ENCODE measurements around the gene TRIM38.
"Not testable (repeated sequence)": the region's sequence is repeated elsewhere in the genome, so short reads cannot be mapped to it uniquely, and the experiment has no call there.

Gene TRIM38

GRCh38 chr6:25972902-25973301 is 10.3 kb downstream of the TRIM38 start:
- DNase-seq: no peak

DNA sequence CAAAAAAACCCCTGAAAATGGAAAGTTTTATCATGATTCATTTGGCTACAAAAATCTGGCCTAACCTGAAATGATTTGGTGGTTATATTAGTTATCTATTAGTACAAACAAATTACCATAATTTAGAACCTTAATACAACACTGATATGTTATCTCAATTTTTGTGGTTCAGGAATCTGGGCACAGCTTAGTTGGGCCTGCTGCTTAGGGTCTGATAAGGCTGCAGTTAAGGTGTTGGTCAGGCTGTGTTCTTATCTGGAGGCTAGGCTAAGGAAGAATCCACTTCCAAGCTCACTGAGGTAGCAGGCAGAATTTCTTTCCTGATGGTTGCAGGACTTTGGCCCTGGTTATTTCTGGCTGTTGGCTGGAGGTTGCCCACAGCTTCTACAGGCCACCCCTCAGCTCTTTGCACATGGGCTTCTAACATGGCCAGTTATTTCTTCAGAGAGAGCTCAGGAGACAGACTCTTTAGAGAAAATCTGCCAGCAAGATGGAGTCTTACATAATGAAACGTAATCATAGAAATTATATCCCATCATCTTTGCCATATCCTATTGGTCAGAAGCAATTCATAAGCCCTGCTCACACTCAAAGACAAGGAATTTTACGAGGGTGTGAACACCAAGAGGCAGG is 11.4 kb downstream of the TRIM38 start:
- no peak for DNase-seq

DNA sequence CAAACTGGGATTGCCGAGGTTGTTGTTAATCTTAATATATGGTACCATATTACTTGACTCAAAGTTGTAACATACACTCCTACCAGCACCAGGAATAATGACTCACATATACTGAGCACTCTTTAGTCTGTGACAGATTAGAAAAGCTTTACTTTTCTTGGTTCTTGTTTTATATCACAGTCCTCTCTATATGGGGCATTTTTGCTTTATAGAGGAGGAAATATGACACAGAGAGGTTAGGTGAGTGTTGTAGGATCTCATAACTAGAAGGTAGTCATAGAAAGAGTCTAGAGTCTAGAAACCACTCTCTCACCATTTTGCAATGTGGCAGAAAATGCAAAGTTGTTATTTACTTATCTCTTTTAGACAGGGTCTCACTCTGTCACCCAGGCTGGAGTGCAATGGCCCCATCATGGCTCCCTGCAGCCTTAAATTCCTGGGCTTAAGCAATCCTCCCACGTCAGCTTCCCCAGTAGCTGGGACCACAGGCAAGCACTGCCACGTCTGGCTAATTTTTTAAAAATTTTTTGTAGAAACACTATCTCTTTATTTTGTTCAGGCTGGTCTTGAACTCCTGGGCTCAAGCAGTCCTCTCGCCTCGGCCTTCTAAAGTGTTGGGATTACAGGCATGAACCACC is 13.4 kb downstream of the TRIM38 start:
- DNase-seq: no peak

DNA sequence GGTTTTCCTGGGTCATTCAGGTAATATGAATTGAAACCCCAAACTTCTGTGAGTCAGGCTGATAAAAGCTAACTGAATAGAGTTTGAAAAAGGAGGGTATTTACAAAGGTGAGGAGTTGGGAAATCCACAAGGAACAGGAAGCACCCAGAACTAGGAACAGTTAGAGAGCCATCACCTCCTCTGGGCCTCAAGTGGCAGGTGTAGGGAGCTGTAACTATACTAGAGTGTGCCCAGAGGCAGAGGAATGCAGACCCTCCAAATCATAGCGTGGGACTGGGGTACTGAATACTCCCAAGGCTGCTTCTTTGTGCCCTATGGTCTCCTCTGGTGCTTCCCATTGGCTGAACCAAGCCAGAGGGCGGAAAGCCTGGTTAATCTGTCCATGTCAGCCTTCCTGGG is 18.3 kb downstream of the TRIM38 start:
- no peak for DNase-seq

DNA sequence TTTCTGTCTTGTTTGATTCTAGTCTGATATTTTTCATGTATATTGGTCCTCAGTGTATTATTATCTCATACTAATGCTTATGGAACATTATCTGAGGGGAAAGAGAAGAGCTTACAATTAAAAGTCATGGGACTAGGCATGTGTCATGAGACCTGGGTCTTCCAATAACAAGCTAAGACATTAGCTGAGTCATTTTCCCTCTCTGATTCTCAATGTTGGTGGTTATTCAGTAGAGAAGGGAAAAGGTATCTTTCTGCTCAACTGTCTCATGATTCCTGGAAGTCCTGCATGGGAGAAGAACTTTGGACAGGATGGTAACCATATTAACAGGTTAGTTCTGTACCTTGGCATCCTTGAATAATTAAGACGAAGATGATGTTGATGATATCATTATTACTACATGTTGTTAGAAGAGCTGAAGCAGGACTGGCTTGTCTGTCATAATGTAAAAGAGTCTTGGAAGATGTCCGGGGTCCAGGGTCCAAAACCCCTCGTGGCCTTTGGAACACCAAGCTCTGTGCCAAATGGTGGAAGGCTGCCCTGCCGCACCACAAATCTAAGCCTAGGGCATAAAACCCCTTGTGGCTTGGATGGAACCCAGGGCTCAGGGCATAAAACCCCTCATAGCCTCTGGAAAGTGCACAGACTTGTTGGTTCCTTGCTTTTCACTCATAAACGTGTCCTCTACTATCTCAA is 19.1 kb downstream of the TRIM38 start:
- no peak for DNase-seq

DNA sequence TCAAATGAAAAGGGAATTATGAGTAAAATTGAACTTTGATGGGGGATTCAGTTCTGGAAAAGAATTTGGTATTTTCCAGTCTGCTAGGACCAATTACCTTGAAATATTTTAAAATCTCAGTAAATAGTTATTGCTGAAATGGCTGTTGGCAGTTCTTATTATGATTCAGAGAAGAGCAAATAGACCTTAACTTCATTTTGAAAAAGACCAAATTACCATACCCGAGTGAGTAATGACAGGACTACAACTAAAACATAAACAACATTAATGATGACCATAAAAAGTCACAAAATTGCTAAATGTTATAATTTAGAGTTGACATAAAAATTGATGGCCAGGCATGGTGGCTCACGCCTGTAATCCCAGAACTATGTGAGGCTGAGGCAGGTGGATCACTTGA is 21.7 kb downstream of the TRIM38 start:
- no peak for DNase-seq

GRCh38 chr6:25987845-25988244 is 25.2 kb downstream of the TRIM38 start:
- DNase-seq: no peak

GRCh38 chr6:25990172-25990873 is 27.7 kb downstream of the TRIM38 start:
- DNase-seq: no peak

- peak; percentile 14 to 37 for DNase-seq
These were observed 29.3 kb downstream of the TRIM38 start for GRCh38 chr6:25991785-25992412.

DNA sequence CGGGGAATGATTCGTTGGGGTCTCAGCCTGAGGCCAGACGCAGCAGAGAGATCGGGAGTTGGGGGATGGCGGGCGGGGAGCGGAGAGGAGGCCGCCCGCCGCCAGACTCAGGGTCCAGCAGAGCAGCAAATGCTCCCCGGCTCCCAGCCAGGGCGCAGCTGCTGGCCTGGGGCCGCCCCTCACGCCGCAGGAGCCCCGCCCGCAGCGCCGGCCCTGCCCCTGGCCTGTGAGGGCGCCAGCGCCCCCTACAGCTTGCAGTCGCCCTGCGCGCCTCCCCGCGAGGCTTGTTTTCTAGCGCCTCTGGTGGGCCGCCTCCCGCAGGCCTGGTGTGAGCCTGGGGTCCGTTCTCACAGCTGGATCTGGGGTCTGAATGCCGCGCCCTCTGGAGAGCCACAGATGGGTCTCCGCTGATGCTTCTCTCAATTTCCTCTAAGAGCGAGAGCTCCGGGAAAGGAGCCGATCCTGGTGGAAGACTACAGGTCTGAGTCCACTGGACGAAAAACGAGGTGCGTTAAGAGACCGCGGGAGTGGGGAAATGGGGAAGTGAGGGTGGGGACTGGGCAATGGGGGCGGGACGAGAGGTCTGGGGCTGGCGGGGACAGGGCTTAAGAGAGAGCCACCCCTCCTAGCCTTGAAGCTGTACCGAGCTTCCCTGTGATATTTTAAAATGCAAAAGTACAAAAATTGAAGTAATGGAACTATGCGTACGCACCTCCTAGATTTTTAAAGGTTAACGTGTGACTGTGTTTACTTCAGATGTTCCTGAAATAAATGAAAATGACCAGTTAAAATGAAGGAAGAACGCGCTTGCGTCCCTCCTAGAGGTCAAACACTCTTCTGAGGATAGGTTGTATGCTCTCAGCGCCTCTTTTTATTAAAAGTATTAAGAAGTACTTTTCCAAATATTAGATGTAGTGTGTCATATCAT is 30.1 kb downstream of the TRIM38 start:
- DNase-seq: peak; percentile 96 to 98

GRCh38 chr6:25993341-25993684 is 30.7 kb downstream of the TRIM38 start:
- not testable (repeated sequence) for DNase-seq

GRCh38 chr6:25995507-25995906 is 32.9 kb downstream of the TRIM38 start:
- no peak for DNase-seq

- DNase-seq: no peak
These were observed 35.3 kb downstream of the TRIM38 start for GRCh38 chr6:25997921-25998320.

- DNase-seq: no peak
These were observed 35.8 kb downstream of the TRIM38 start for GRCh38 chr6:25998379-25998778.

DNA sequence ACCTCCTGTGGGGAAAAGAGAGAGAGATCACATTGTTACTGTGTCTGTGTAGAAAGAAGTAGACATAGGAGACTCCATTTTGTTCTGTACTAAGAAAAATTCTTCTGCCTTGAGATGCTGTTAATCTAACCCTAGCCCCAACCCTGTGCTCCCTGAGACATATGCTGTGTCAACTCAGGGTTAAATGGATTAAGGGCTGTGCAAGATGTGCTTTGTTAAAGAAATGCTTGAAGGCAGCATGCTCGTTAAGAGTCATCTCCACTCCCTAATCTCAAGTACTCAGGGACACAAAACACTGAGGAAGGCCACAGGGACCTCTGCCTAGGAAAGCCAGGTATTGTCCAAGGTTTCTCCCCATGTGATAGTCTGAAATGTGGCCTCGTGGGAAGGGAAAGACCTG is 36.6 kb downstream of the TRIM38 start:
- DNase-seq: not testable (repeated sequence)

DNA sequence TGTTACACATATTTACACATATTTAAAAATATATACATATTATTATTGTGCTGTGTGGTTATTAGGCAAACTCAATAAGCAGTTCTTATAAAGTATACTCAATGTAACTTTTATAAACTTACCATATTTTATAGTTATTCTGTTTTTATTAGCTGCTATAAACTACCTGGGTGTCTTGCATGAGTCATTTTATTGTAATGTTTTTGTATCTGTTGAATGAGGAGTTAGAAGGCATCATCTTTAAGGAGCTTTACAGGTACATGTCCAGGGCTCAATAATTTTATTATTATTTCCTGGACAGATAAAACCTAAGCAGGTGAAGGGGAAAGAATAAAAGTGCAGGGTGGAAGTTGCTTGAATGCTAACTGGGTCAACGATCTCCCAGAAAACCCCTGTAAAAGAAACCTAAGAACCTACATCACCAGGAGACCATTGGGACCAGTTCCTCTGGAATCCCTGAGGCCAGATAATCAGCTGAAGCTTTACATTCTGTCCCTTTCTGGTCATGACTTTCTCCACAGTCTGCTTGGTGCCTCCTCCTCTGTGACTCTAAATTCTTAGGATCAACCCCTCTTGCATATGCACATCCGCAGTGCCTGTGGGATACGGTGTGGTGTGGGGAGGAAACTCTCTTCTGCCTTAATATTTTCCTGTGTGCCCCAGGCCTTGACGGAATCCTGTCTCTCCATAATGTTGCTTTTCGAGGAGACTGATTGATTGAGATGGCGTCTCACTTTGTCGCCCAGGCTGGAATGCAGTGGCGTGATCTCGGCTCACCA is 38.0 kb downstream of the TRIM38 start:
- no peak for DNase-seq

DNA sequence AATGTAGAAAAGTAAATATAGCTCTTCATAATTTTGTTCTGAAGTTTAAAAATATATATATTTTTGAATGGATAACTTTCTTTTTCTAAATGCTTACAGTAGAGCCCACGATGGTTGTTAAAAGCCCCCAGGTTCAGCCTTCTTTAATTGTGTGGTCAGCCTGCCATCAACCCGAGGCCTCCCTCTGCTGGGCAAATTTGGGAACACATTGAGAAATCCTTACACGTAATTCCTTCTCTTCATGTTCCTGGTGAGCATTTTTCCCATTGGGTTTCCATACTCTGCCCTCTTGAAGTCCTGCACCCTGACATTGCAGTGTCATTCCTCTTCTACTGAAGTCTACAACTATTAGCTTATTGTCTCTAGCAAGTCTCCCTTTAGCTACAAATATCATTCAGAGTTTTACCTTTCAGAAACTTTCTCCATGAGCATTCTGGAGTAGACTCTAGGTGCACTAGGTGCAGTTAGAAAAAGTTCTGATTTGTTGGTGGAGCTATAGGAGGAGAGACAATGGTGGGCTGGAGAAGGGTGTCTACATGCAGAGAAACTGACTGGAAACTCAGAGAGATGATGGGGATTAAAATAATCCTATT is 40.6 kb downstream of the TRIM38 start:
- peak; percentile 49 for DNase-seq

DNA sequence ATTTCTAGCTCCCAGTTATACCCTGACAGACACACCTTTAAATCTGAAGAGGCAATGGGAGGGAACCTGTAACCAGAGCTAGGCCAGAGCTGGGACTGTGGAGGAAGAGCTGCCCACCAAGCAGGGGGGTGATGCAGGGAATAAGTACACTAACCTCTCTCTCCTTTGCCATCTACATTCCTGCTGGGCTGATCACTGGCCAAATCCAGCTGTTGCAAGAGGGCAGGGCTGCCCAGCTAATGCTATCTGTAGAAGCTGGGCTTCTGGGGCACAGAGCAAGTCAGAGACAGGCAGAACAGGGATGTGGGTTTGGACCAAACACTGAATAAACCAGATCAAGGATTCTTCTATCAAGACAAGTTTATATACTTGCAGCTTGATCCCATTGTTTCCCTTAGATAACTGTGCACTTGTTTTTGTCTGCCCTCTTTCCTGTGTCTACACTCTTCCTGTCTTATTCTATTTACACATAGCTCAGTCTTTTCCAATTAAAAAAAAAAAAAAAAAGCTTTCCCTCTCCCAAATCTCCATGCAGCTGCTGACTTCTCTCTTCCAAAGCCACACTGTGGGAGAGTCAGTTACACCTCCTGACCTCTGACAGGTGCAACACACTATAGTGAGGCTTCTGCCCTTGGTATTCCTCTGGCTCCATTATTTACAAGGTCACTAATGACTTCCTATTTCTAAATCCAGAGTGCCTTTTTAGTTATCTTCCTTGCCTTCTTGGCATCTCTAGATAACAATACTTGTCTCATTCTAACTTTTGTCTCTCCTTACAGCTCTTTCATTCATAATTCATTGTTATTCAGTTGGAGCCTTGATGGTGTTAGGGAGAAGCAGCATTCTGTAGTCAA is 43.7 kb downstream of the TRIM38 start:
- no peak for DNase-seq

DNA sequence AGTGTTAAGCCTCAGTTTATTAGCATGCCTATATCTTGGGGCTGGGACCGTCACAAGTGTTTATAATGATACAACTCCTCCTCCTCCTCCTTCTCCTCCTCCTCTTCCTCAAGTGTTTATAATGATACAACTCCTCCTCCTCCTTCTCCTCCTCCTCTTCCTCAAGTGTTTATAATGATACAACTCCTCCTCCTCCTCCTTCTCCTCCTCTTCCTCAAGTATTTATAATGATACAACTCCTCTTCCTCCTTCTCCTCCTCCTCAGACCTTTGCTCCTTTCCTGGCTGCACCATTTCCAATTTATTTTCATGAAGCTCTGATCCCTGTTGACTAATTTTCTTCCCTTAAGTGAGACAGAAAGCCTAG is 44.3 kb downstream of the TRIM38 start:
- not testable (repeated sequence) for DNase-seq

DNA sequence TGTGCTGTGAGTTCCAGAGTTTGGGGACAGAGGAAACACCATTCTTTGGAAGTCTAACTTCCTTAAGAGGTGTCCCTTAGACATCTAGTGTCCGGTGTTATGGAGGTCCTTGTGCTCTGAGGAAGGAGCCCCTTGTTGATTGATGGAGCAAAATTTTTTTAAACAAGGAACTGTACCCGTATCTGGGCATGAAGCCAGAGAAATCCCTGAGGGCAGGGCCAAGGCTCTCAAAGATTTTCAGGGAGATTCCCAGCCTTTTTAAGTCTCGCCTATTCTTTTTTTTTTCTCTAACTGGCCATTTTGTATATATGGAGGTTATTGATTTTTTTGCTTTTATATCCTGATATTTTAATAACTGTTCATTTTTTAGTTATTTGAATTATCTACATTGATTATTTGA is 45.9 kb downstream of the TRIM38 start:
- no peak for DNase-seq

All from stimulated activated CD4-positive, alpha-beta T cell treated with anti-CD3 and anti-CD28 coated beads, Interleukin-2, amount 100 ng/mL, for 48 hours (primary cell).